CD4-positive, alpha-beta T cell (primary cell): ENCODE measurements around the gene GPR17. TPM values are rescaled to one million over a fixed set of nuclear protein-coding genes. Genes with fewer than 3 reads are reported as not detected.
A peak's percentile ranks its signal among the peaks of the same experiment; 100 is the strongest.

ENCODE experiments used
- ATAC-seq: fragments of 200-7000 bp; cut with Tn5 transposase; one replicate; pipeline ENCODE4 v1.10.0; 2022; ENCODE audit warnings: mild to moderate bottlenecking; ENCODE audit not compliant: poor library complexity
- CTCF ChIA-PET: fragments of 350-600 bp; sonication (Branson Sonifier 250); formaldehyde crosslinking; loops from one replicate; lab custom pipeline; 2021; ENCODE audit warnings: antibody characterized with exemption, inconsistent platforms; lab: Charles Lee
- POLR2A ChIA-PET: fragments of 350-600 bp; sonication (Branson Sonifier 250); formaldehyde crosslinking; loops from one replicate; lab custom pipeline; 2021; ENCODE audit warnings: antibody characterized with exemption, inconsistent platforms; lab: Charles Lee
- DNase-seq, 14 experiments: peaks; one replicate each; pipeline ENCODE4 v3.0.0-alpha.2; 2013 to 2020; ENCODE audit warnings: mixed read lengths in 2 of 14
- H3K27ac ChIP-seq, 2 donors: one replicate each; pipeline versions ENCODE4 v1.5.1 to v1.7.0; 2013; ENCODE audit warnings: low read length in 2 of 2, low read depth in 1 of 2, mild to moderate bottlenecking in 1 of 2
- H3K27me3 ChIP-seq, 2 experiments: 1 replicate in 1 of 2; 2 replicates in 1 of 2; pipeline versions ENCODE4 v1.6.1 to v1.7.0; 2013; ENCODE audit warnings: low read length in 2 of 2, control low read depth in 1 of 2, mild to moderate bottlenecking in 1 of 2, moderate library complexity in 1 of 2; ENCODE audit not compliant: insufficient read depth in 2 of 2, control insufficient read depth in 1 of 2
- H3K36me3 ChIP-seq: one replicate; pipeline ENCODE4 v1.6.1; 2013; ENCODE audit warnings: low read length, control low read depth; ENCODE audit not compliant: insufficient read depth
- H3K4me1 ChIP-seq: one replicate; pipeline ENCODE4 v1.6.1; 2013; ENCODE audit warnings: low read length, control low read depth; ENCODE audit not compliant: insufficient read depth
- H3K4me3 ChIP-seq: one replicate; pipeline ENCODE4 v1.5.1; 2013; ENCODE audit warnings: mild to moderate bottlenecking, low read length, moderate library complexity
- H3K9me3 ChIP-seq, 2 experiments: 1 replicate in 1 of 2; 2 replicates in 1 of 2; pipeline versions ENCODE4 v1.6.1 to v1.7.0; 2013; ENCODE audit warnings: low read length in 2 of 2, mild to moderate bottlenecking in 2 of 2, control low read depth in 1 of 2, moderate library complexity in 1 of 2; ENCODE audit not compliant: control insufficient read depth in 1 of 2, insufficient read depth in 1 of 2
- H3K27ac Mint-ChIP-seq: one replicate; pipeline ENCODE4 v1.8.0; 2020; ENCODE audit warnings: mixed read lengths
- H3K27me3 Mint-ChIP-seq: one replicate; pipeline ENCODE4 v1.8.0; 2021; ENCODE audit warnings: mixed read lengths
- H3K36me3 Mint-ChIP-seq: one replicate; pipeline ENCODE4 v1.8.0; 2021; ENCODE audit warnings: low read depth, mixed read lengths
- H3K4me1 Mint-ChIP-seq: one replicate; pipeline ENCODE4 v1.8.0; 2021; ENCODE audit warnings: low read depth, mixed read lengths
- H3K4me3 Mint-ChIP-seq: one replicate; pipeline ENCODE4 v1.8.0; 2020; ENCODE audit warnings: mild to moderate bottlenecking, mixed read lengths
- H3K9me3 Mint-ChIP-seq: one replicate; pipeline ENCODE4 v1.8.0; 2020; ENCODE audit warnings: mixed read lengths
- CTCF ChIP-seq: fragments of 200-600 bp; IDR thresholded peaks from one replicate; pipeline ENCODE4 v1.8.0; 2022; ENCODE audit warnings: antibody characterized with exemption, mild to moderate bottlenecking
- intact Hi-C, 2 experiments: fragments of 100-400 bp; cut with DNase I in 1 of 2; cut with micrococcal nuclease in 1 of 2; formaldehyde crosslinking; loops; one replicate each; pipeline versions ENCODE4 v1.15.1 to v1.9.0; 2023 to 2025; cut with DNase I, micrococcal nuclease
- total RNA-seq, 174 experiments: library from RNA in 2 of 174; stranded (reverse) in 2 of 174; gene quantifications; one replicate each; pipeline ENCODE4 v1.2.3 and lab custom pipeline; 2021 to 2026

Gene GPR17
- total RNA-seq, 2 experiments from 2014 or later, result not detected

GRCh38 chr2:127660291-127660578, 14.3 kb downstream of the GPR17 start:
- no peak for TF ChIP-seq CTCF
- Histone ChIP-seq H3K9me3 (peaks cover 0 to 8% of the 10 kb centered on the region in 2 experiments), H3K27me3 (peaks cover 22% of the 10 kb centered on the region in 2 experiments), H3K4me3 (no peak overlapping the region), H3K4me1 (peaks cover 2% of the 10 kb centered on the region), H3K27ac (no peak overlapping the region), H3K36me3 (no peaks in the 10 kb centered on the region)
- CTCF ChIA-PET, result no interaction called here
- POLR2A ChIA-PET, result no interaction called here
- no peak overlapping the region for H3K27ac Mint-ChIP-seq
- no peaks in the 10 kb centered on the region for H3K36me3 Mint-ChIP-seq
- H3K4me1 Mint-ChIP-seq, result no peaks in the 10 kb centered on the region
- H3K9me3 Mint-ChIP-seq, result no peaks in the 10 kb centered on the region
- H3K4me3 Mint-ChIP-seq, result no peak overlapping the region
- no peak for ATAC-seq
- peaks cover 45% of the 10 kb centered on the region for H3K27me3 Mint-ChIP-seq
- intact Hi-C loops, result no loop called here
- no peak for DNase-seq

GRCh38 chr2:127661072-127661649, 15.2 kb downstream of the GPR17 start:
- H3K27me3 Mint-ChIP-seq, result peaks cover 54% of the 10 kb centered on the region

DNA sequence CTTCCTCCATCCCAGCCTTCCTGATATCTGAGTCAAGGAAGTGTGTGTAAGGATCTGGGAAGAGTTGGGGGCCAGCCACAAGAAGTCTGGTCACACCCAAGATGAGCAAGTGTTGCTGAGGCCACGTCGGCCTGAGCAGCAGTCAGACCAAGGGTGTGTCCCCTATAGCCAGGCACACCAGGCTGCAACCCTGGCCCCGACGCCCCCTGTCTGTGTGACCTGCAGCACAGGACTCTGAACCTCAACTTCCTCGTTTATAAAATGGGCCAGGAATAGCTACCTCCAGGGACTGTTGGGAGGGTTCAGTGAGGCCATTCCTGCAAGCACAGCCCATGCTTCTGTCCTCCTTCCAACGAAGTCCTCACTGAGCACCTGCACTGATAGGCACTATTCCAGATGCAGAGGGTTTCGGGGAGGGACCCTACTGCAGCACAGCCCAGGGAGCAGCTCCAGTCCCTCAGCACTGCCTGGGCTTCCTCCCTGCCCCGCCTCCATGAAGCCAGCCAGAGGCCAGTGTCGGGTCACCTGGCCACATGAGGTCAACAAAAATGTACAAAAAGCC, 16.1 kb downstream of the GPR17 start:
- H3K9me3 Mint-ChIP-seq, result no peaks in the 10 kb centered on the region
- DNase-seq, result peak in 1 of 14 experiments; percentile 27
- CTCF ChIA-PET, result no interaction called here
- H3K36me3 Mint-ChIP-seq, result no peaks in the 10 kb centered on the region
- H3K27ac Mint-ChIP-seq, result no peak overlapping the region
- POLR2A ChIA-PET, result no interaction called here
- intact Hi-C loops, result no loop called here
- H3K27me3 Mint-ChIP-seq, result peaks cover 63% of the 10 kb centered on the region
- Histone ChIP-seq H3K4me1 (peaks cover 2% of the 10 kb centered on the region), H3K36me3 (no peaks in the 10 kb centered on the region), H3K4me3 (no peak overlapping the region), H3K27ac (no peak overlapping the region), H3K9me3 (peaks cover 0 to 8% of the 10 kb centered on the region in 2 experiments), H3K27me3 (peaks cover 29 to 38% of the 10 kb centered on the region in 2 experiments)
- no peak for ATAC-seq
- no peak overlapping the region for H3K4me3 Mint-ChIP-seq
- no peak for TF ChIP-seq CTCF
- no peaks in the 10 kb centered on the region for H3K4me1 Mint-ChIP-seq

More at GRCh38 chr2:127661072-127661649, 15.2 kb downstream of the GPR17 start:
- ChIA-PET CTCF (no interaction called here), POLR2A (no interaction called here)
- no peak for ATAC-seq
- no peak for TF ChIP-seq CTCF
- Histone ChIP-seq H3K27ac (no peak overlapping the region), H3K4me3 (no peak overlapping the region), H3K27me3 (peaks cover 25 to 32% of the 10 kb centered on the region in 2 experiments), H3K4me1 (peaks cover 2% of the 10 kb centered on the region), H3K9me3 (peaks cover 0 to 8% of the 10 kb centered on the region in 2 experiments), H3K36me3 (no peaks in the 10 kb centered on the region)
- Mint-ChIP-seq H3K4me1 (no peaks in the 10 kb centered on the region), H3K36me3 (no peaks in the 10 kb centered on the region), H3K9me3 (no peaks in the 10 kb centered on the region), H3K27ac (no peak overlapping the region), H3K4me3 (no peak overlapping the region)
- intact Hi-C loops, result no loop called here
- DNase-seq, result no peak
